ENCODE data around the gene SLC6A8. TPM values are rescaled to one million over a fixed set of nuclear protein-coding genes. Genes with fewer than 3 reads are reported as not detected.
"Not testable (repeated sequence)": the region's sequence is repeated elsewhere in the genome, so short reads cannot be mapped to it uniquely, and the experiment has no call there.

SLC6A8 gene
- total and polyA plus RNA-seq, 5 experiments from 2014 or later, result 0.04 to 0.49 (median 0.24) TPM; not detected in 1

GRCh38 chrX:153738056-153738605 is 50.4 kb downstream of the SLC6A8 start:
- ATAC-seq, result no peak

DNA sequence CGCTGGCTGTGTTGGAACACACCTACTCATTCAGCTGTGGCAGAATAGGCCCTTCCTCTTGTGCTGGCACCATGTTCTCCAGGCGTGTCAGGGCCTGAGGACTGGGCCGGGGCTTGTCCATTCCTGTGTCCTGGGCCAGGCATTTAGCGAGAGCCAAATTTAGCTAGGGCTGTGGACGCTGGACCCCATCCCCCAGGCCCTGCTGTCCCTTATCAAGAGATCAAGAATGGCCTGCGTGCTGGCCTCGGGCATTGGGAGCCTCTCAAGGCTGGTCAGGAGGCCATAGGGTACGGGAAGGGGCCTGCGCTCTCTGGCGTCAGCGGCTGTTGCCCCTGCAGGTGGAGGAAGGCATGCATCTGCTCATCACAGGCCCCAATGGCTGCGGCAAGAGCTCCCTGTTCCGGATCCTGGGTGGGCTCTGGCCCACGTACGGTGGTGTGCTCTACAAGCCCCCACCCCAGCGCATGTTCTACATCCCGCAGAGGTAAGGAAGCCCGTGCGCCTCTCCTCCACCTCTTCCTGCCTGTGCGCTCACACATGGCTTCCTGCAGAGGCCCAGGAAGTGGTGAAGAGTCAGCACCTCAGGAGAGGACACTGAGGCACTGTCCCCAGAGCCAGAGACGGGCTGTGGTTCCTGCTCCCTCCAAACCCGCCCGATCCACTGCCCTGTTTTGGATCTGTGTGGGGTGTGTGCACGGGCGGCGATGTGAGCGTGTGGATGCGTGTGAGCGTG is 52.2 kb downstream of the SLC6A8 start:
- peaks cover 5 to 46% (median 15%) of the 10 kb centered on the region in 4 donors for H3K4me1 Mint-ChIP-seq
- peak overlapping the region in 8 of 10 donors; percentile 78 to 88 (median 84) for H3K27ac Mint-ChIP-seq
- ATAC-seq (peak; percentile 89 to 92), DNase-seq (peak in 3 of 10 donors; percentile 25 to 44 (median 41))
- H3K36me3 Mint-ChIP-seq, result peaks cover 0 to 4% (median 0%) of the 10 kb centered on the region in 3 donors
- peak overlapping the region; percentile 55 to 80 (median 65) for H3K4me3 Mint-ChIP-seq
- no peaks in the 10 kb centered on the region for H3K27me3 Mint-ChIP-seq
- H3K9me3 Mint-ChIP-seq, result peaks cover 0 to 2% (median 0%) of the 10 kb centered on the region in 9 donors
- POLR2A ChIA-PET, result interaction anchor here (0.6 to 1.2 kb wide), 3 partner anchors 13 to 187 kb away, joined by 3 to 4 read pairs (median 3); no protein-coding TSS in a partner anchor

More at GRCh38 chrX:153738056-153738605, 50.4 kb downstream of the SLC6A8 start:
- no peak for DNase-seq
- Mint-ChIP-seq H3K27me3 (no peaks in the 10 kb centered on the region), H3K4me1 (peaks cover 5 to 39% (median 13%) of the 10 kb centered on the region in 4 donors), H3K36me3 (peaks cover 0 to 6% (median 0%) of the 10 kb centered on the region in 3 donors), H3K4me3 (peak overlapping the region in 1 of 10 donors; percentile 54), H3K9me3 (peaks cover 0 to 2% (median 0%) of the 10 kb centered on the region in 9 donors), H3K27ac (no peak overlapping the region)
- POLR2A ChIA-PET, result interaction anchor here (1.0 kb wide), 1 partner anchor 9 kb away, joined by 3 read pairs; no protein-coding TSS in a partner anchor

DNA sequence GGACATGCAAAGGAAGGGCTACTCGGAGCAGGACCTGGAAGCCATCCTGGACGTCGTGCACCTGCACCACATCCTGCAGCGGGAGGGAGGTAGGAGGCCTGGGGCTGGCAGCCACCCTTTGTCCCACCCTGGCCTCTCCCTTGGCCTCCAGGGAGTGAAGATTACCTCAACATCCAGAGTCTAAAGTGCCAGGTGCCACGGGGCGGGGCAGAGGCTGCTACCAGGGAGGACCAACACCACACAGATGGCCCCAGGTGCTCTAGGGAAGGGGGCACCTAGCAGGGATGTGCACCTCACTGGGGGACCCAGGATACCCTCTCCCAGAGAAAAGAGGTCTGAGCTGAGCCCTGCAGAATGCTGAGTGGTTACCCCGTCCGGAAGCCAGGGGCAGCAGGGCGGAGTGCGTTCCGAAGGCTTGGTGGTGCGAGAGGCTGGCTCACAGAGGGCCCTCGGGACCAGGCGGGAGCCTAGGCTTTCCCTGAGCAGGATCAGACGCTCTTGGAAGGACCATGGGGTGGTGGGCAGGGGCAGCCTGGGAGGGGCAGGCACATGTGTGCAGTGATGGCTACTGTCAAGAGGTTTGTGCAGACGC is 53.0 kb downstream of the SLC6A8 start:
- peaks cover under 1 to 40% (median 14%) of the 10 kb centered on the region in 4 donors for H3K4me1 Mint-ChIP-seq
- H3K4me3 Mint-ChIP-seq, result peak overlapping the region; percentile 41 to 80 (median 64)
- DNase-seq (no peak), ATAC-seq (peak in 1 of 2 donors; percentile 8)
- POLR2A ChIA-PET, result interaction anchor here (0.6 kb wide), 1 partner anchor 186 kb away, joined by 3 read pairs; no protein-coding TSS in a partner anchor
- peaks cover 0 to 2% (median 0%) of the 10 kb centered on the region in 9 donors for H3K9me3 Mint-ChIP-seq
- H3K27ac Mint-ChIP-seq, result peak overlapping the region in 9 of 10 donors; percentile 48 to 88 (median 83)
- peaks cover 0 to 3% (median 0%) of the 10 kb centered on the region in 3 donors for H3K36me3 Mint-ChIP-seq
- no peaks in the 10 kb centered on the region for H3K27me3 Mint-ChIP-seq

GRCh38 chrX:153741446-153741845 is 53.7 kb downstream of the SLC6A8 start:
- Mint-ChIP-seq H3K27ac (peak overlapping the region in 5 of 10 donors; percentile 48 to 75 (median 65)), H3K9me3 (no peaks in the 10 kb centered on the region), H3K4me3 (peak overlapping the region in 6 of 10 donors; percentile 7 to 80 (median 51))

GRCh38 chrX:153742111-153742510 is 54.4 kb downstream of the SLC6A8 start:
- H3K9me3 Mint-ChIP-seq, ATAC-seq, H3K4me3 Mint-ChIP-seq, POLR2A ChIA-PET, DNase-seq, H3K27me3 Mint-ChIP-seq, H3K36me3 Mint-ChIP-seq: not testable (repeated sequence)
- peaks cover 0 to 39% (median 14%) of the 10 kb centered on the region in 4 donors for H3K4me1 Mint-ChIP-seq
- H3K27ac Mint-ChIP-seq, result peak overlapping the region in 1 of 10 donors; percentile 82

More at GRCh38 chrX:153741446-153741845, 53.7 kb downstream of the SLC6A8 start:
- ATAC-seq (no peak), DNase-seq (no peak)
- H3K27me3 Mint-ChIP-seq, result peaks cover 0 to 7% (median 3%) of the 10 kb centered on the region in 5 donors
- POLR2A ChIA-PET, result no interaction called here
- peaks cover 0 to 40% (median 14%) of the 10 kb centered on the region in 4 donors for H3K4me1 Mint-ChIP-seq
- H3K36me3 Mint-ChIP-seq, result peaks cover 0 to 2% (median 0%) of the 10 kb centered on the region in 3 donors

DNA sequence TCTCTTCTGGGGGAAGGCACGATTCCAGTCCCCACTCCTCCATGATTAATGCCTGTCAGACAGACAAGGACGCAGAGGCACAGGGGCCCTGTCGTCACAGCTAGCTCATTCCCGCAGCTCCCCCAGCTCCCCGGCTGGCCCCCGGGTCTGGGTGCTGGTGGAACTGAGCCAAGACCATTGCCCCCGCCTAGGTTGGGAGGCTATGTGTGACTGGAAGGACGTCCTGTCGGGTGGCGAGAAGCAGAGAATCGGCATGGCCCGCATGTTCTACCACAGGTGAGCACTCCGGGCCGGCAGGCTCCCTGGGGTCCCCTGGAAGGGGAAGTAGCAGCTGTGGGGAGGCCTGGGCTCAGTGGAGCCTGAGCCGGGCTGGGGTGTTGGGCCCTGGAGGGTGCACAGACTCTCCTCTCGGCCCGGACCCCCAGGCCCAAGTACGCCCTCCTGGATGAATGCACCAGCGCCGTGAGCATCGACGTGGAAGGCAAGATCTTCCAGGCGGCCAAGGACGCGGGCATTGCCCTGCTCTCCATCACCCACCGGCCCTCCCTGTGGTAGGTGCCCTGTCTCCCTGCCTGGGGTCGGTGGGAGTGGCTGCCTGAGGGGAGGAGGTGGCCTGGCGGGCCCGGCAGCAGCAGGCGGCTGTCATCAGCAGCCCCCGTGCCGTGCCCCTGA is 55.2 kb downstream of the SLC6A8 start:
- ATAC-seq, H3K27me3 Mint-ChIP-seq, H3K9me3 Mint-ChIP-seq, H3K36me3 Mint-ChIP-seq, DNase-seq, POLR2A ChIA-PET, H3K4me3 Mint-ChIP-seq: not testable (repeated sequence)
- Mint-ChIP-seq H3K27ac (peak overlapping the region in 1 of 10 donors; percentile 25), H3K4me1 (peaks cover 0 to 39% (median 14%) of the 10 kb centered on the region in 4 donors)

DNA sequence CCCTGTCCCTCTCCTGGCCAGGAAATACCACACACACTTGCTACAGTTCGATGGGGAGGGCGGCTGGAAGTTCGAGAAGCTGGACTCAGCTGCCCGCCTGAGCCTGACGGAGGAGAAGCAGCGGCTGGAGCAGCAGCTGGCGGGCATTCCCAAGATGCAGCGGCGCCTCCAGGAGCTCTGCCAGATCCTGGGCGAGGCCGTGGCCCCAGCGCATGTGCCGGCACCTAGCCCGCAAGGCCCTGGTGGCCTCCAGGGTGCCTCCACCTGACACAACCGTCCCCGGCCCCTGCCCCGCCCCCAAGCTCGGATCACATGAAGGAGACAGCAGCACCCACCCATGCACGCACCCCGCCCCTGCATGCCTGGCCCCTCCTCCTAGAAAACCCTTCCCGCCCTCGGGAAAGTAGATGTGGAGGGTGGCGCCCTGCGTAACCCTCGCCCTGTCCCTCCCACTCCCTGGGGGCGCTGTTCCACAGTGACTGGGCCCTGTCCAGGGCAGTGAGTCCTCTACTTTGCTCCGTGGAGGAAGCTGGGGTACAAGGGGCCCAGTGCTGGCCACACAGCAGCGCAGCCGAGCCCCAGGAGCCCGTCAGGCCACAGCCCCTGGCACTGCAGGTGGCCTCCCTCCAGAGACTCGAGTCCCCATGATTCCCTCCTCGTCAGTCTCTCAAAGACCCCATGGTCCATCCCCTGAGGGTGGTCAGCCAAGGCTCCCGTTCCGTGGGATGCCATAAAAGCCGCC is 55.9 kb downstream of the SLC6A8 start:
- ATAC-seq, H3K9me3 Mint-ChIP-seq, H3K27me3 Mint-ChIP-seq, H3K27ac Mint-ChIP-seq, DNase-seq, H3K36me3 Mint-ChIP-seq: not testable (repeated sequence)
- Mint-ChIP-seq H3K4me3 (peak overlapping the region in 1 of 10 donors; percentile 7), H3K4me1 (peaks cover 0 to 36% (median 14%) of the 10 kb centered on the region in 4 donors)
- POLR2A ChIA-PET, result interaction anchor here (1.0 kb wide), 1 partner anchor 181 kb away, joined by 3 read pairs; no protein-coding TSS in a partner anchor

DNA sequence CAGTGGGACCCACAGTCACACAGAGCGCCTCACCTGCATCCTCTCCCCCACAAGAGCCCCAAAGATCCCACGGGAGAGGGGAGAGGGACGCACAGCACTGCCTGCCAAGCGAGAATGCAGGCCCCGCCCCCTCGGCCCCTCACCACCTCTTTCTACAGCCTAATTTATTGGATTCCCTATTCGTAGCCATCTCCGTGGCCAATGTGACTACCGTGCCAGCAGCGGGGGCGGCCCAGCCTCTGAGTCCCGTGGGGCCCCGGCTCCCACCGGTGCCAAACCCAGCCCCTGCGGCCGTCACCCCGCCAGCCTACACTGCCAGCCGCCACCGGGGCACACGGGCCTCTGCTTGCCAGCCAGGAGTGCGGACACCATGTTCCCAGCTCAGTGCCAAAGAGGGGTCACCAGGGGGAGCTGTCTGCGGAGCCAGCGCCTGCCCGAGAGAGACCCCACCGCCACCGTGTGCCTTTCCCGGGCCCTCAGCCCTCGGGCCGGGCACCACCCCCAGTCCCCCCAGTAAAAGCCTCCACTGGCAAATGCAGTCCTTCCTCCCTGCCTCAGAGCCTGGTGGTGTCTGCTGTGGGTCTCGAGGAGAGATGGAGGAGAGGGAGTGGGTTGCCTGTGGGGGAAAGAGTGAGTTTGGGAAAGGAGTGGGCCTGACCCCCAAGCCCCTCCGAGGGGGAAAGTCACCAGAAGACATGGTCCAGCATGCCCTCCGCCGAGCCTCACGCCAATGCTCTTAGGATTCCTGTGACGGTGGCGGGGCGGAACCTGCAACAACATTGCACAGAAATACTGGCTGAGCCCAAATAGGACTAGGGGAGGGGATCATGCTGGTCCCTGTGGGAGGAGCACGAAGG is 56.7 kb downstream of the SLC6A8 start:
- Mint-ChIP-seq H3K4me3 (peak overlapping the region in 7 of 10 donors; percentile 7 to 71 (median 57)), H3K4me1 (peaks cover 0 to 29% (median 14%) of the 10 kb centered on the region in 4 donors)

GRCh38 chrX:153745067-153745433 is 57.3 kb downstream of the SLC6A8 start:
- H3K4me3 Mint-ChIP-seq, result peak overlapping the region in 6 of 10 donors; percentile 22 to 71 (median 64)

More for the DNA sequence above, 56.7 kb downstream of the SLC6A8 start:
- H3K36me3 Mint-ChIP-seq, result no peaks in the 10 kb centered on the region
- peak in 2 of 10 donors; percentile 17 to 40 for DNase-seq
- H3K27ac Mint-ChIP-seq, result peak overlapping the region in 5 of 10 donors; percentile 4 to 56 (median 37)
- POLR2A ChIA-PET, result interaction anchor here (1.0 kb wide), 1 partner anchor 180 kb away, joined by 3 read pairs; no protein-coding TSS in a partner anchor
- ATAC-seq, result peak in 1 of 2 donors; percentile 27
- H3K27me3 Mint-ChIP-seq, result peaks cover 0 to 8% (median 3%) of the 10 kb centered on the region in 5 donors
- no peaks in the 10 kb centered on the region for H3K9me3 Mint-ChIP-seq

More at GRCh38 chrX:153745067-153745433, 57.3 kb downstream of the SLC6A8 start:
- H3K9me3 Mint-ChIP-seq, H3K36me3 Mint-ChIP-seq, H3K27me3 Mint-ChIP-seq, ATAC-seq, DNase-seq: not testable (repeated sequence)
- Mint-ChIP-seq H3K4me1 (peaks cover 0 to 24% (median 14%) of the 10 kb centered on the region in 4 donors), H3K27ac (peak overlapping the region in 2 of 10 donors; percentile 21 to 43)
- POLR2A ChIA-PET, result interaction anchor here (1.0 kb wide), 1 partner anchor 179 kb away, joined by 3 read pairs; no protein-coding TSS in a partner anchor
